ENCODE measurements around the gene SLAMF1. TPM values are rescaled to one million over a fixed set of nuclear protein-coding genes. Genes with fewer than 3 reads are reported as not detected.

Gene SLAMF1
- total and polyA plus RNA-seq, 9 of the 15 experiments (the other 6 are each of a cell fraction or from before 2014, with no cell fraction given) = 0.04 to 0.17 (median 0.11) TPM; not detected in 4

DNA sequence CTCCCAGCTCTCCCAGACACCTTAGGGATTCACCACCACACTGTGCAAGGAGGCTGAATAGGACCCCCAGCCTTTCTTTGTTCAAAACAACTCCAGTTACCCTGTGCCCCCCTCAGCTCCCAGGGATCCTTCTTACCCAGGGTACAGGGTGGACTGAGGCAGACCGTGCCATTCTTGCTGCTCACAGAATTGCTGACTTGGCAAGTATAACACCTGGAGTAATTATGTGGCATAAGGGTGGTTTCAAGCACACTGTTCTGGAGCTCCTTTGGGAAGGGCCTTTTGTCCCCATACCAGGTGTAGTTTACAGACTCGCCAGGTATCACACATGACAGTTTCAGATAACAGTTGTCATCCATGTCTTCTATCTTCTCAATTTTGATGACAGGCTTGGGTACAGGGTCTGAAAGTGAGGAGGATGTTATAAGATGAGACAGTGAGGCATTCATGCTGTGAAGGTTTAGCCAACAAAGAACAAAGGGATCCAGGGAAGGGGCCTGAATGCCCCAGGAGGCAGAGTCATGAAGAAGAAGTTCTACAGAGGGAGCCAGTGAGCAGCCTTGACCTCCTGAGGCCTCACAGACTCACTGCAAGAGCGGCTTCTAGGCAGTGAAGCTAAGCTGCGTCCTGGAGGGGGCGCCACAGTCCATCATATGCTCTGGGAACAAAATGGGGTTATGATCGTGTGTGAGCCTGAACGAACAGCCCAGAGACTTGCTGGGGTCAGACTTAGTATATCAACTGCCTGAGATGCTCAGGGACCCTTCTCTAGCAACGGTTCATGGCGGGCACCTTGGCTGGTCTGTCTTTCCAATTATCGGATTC is 34.4 kb upstream of the SLAMF1 start (continued):
- TF ChIP-seq, protein P1, sequence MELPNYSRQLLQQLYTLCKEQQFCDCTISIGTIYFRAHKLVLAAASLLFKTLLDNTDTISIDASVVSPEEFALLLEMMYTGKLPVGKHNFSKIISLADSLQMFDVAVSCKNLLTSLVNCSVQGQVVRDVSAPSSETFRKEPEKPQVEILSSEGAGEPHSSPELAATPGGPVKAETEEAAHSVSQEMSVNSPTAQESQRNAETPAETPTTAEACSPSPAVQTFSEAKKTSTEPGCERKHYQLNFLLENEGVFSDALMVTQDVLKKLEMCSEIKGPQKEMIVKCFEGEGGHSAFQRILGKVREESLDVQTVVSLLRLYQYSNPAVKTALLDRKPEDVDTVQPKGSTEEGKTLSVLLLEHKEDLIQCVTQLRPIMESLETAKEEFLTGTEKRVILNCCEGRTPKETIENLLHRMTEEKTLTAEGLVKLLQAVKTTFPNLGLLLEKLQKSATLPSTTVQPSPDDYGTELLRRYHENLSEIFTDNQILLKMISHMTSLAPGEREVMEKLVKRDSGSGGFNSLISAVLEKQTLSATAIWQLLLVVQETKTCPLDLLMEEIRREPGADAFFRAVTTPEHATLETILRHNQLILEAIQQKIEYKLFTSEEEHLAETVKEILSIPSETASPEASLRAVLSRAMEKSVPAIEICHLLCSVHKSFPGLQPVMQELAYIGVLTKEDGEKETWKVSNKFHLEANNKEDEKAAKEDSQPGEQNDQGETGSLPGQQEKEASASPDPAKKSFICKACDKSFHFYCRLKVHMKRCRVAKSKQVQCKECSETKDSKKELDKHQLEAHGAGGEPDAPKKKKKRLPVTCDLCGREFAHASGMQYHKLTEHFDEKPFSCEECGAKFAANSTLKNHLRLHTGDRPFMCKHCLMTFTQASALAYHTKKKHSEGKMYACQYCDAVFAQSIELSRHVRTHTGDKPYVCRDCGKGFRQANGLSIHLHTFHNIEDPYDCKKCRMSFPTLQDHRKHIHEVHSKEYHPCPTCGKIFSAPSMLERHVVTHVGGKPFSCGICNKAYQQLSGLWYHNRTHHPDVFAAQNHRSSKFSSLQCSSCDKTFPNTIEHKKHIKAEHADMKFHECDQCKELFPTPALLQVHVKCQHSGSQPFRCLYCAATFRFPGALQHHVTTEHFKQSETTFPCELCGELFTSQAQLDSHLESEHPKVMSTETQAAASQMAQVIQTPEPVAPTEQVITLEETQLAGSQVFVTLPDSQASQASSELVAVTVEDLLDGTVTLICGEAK (IDR thresholded peaks at IDR 0.05) = no peak
- TF ChIP-seq, protein P1 (CRISPR knock-in tag; IDR thresholded peaks at IDR 0.05) = no peak
- TF ChIP-seq, protein P2, sequence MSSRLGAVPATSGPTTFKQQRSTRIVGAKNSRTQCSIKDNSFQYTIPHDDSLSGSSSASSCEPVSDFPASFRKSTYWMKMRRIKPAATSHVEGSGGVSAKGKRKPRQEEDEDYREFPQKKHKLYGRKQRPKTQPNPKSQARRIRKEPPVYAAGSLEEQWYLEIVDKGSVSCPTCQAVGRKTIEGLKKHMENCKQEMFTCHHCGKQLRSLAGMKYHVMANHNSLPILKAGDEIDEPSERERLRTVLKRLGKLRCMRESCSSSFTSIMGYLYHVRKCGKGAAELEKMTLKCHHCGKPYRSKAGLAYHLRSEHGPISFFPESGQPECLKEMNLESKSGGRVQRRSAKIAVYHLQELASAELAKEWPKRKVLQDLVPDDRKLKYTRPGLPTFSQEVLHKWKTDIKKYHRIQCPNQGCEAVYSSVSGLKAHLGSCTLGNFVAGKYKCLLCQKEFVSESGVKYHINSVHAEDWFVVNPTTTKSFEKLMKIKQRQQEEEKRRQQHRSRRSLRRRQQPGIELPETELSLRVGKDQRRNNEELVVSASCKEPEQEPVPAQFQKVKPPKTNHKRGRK (tag; IDR thresholded peaks at IDR 0.05) = no peak
- TF ChIP-seq, protein P3, sequence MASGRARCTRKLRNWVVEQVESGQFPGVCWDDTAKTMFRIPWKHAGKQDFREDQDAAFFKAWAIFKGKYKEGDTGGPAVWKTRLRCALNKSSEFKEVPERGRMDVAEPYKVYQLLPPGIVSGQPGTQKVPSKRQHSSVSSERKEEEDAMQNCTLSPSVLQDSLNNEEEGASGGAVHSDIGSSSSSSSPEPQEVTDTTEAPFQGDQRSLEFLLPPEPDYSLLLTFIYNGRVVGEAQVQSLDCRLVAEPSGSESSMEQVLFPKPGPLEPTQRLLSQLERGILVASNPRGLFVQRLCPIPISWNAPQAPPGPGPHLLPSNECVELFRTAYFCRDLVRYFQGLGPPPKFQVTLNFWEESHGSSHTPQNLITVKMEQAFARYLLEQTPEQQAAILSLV (tag; IDR thresholded peaks at IDR 0.05) = no peak
- TF ChIP-seq, protein P4, sequence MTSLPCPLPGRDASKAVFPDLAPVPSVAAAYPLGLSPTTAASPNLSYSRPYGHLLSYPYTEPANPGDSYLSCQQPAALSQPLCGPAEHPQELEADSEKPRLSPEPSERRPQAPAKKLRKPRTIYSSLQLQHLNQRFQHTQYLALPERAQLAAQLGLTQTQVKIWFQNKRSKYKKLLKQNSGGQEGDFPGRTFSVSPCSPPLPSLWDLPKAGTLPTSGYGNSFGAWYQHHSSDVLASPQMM (CRISPR knock-in tag; IDR thresholded peaks at IDR 0.05) = no peak
- TF ChIP-seq ZNF57 (CRISPR knock-in tag; IDR thresholded peaks at IDR 0.05) (no peak), KAT8 (IDR thresholded peaks at IDR 0.05; ENCODE audit: low read depth) (no peak), ZNF551 (CRISPR knock-in tag; IDR thresholded peaks at IDR 0.05) (no peak), IRF2 (CRISPR knock-in tag; IDR thresholded peaks at IDR 0.05) (no peak), E2F3 (CRISPR knock-in tag; IDR thresholded peaks at IDR 0.05) (no peak), ZNF384 (IDR thresholded peaks at IDR 0.05; ENCODE audit: low read depth, low read length) (peak; percentile 37; the same call in 1 of the 2 replicates), RBM17 (IDR thresholded peaks at IDR 0.05; ENCODE audit: borderline replicate concordance, low read depth, low read length) (no peak)
- TF ChIP-seq, protein P5, sequence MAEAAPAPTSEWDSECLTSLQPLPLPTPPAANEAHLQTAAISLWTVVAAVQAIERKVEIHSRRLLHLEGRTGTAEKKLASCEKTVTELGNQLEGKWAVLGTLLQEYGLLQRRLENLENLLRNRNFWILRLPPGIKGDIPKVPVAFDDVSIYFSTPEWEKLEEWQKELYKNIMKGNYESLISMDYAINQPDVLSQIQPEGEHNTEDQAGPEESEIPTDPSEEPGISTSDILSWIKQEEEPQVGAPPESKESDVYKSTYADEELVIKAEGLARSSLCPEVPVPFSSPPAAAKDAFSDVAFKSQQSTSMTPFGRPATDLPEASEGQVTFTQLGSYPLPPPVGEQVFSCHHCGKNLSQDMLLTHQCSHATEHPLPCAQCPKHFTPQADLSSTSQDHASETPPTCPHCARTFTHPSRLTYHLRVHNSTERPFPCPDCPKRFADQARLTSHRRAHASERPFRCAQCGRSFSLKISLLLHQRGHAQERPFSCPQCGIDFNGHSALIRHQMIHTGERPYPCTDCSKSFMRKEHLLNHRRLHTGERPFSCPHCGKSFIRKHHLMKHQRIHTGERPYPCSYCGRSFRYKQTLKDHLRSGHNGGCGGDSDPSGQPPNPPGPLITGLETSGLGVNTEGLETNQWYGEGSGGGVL (CRISPR knock-in tag; IDR thresholded peaks at IDR 0.05) = no peak
